GM18508 (cell line): Measurements from ENCODE around the gene CLPTM1L.
"Not testable (repeated sequence)": the region's sequence is repeated elsewhere in the genome, so short reads cannot be mapped to it uniquely, and the experiment has no call there.

Source experiments
- ATAC-seq: cut with Tn5 transposase; IDR thresholded peaks from one replicate; pipeline ENCODE4 v1.9.1; 2021; ENCODE audit warnings: moderate number of reproducible peaks; ENCODE audit not compliant: insufficient read depth, unreplicated experiment

CLPTM1L gene

DNA sequence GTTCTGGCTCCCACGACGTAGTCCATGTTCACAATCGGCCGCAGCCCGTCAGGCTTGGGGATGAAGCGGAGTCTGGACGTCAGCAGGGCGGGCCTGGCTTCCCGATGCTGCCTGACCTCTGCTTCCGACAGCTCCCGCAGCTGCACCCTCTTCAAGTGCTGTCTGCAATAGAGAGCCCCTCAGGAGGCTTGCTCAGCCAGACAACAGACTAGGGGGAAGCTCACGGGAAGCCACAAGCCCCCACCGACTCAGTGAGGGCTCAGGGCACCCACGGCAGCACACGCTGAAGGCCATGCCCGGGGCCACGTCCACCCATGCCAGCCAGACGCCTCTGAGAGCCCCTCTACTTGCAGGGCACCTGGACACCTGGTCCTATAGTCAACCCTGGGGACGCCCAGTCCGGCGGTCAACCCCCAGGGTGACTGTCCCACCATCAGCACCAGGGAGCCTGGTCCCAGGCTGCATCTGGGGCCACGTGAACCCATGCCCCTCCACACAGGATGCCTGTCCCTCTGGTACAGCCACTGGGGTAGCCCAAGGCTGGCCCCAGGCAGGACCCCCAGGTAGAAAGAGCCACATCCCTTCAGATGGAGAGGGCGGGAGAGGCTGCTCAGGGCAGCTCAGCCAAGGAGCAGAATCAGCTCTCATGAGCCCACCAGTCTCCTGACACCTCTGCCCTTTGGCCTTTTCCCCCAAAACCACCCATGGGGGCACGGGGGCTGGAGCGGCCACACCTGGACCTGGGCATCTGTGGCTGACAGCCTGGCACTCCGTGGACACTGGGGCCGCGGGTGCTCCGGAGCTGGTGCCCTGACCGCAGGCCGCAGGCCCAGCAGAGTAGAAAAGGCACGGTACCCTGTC, 64.5 kb downstream of the CLPTM1L start:
- no peak for ATAC-seq

DNA sequence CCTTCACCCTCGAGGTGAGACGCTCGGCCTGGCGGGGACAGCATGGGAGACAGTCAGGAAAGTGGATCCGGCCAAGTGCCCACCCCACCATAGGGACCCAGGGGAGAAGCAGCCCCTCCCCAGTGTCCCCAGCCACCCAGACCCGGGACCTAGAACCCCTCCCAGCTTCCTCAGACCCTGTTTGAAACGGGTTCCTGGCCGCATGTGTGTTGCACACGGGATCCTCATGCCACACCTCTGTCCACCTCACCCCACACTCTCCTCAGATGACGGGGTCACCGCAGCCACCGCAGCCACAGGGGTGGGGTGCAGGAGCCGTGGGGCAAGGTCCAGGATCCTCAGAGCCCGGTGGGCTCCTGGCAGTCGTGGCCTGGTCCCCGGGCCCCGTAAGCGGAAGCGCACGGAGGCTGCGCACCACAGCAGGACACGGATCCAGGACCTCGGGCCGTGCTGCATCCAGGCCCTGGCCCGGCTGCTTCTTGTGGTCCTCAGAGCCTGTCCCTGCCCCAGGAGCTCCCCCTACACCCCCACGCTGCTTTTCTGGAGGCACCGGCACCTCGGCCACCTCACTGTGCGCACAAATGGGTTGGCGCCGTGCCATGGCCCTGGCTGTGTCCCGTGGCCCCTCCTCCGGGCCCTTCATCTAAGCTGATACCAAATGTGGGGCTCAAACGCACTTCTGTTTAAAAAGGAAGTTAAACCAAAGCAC, 65.3 kb downstream of the CLPTM1L start:
- no peak for ATAC-seq

DNA sequence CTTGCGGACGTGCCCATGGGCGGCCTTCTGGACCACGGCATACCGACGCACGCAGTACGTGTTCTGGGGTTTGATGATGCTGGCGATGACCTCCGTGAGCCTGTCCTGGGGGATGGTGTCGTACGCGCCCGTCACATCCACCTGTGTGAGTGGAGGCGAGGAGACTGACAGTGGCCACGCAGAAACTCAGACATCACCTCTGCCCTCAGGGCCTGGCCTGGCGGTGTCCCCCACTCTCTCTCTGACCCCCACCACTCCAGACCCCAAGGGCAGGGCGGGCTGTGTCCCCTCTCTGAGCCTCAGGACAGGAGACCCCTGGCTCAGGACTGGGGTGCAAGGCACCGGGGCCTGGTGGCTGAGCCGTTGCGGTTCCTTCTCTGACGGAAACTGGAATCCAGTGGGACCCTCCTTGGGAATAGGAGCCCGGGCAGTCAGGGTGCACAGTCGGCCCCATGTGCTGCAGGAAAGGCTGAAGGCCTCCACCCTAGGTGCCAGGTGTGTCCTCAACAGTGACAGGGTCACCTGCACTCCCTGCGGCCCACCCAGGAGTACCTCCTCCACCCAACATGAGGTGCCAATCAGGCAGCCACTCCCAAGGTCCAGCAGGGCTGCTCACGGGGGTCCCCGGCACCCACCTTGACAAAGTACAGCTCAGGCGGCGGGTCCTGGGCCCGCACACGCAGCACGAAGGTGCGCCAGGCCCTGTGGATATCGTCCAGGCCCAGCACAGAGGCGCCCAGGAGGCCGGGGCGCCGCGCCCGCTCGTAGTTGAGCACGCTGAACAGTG, 66.0 kb downstream of the CLPTM1L start:
- no peak for ATAC-seq

DNA sequence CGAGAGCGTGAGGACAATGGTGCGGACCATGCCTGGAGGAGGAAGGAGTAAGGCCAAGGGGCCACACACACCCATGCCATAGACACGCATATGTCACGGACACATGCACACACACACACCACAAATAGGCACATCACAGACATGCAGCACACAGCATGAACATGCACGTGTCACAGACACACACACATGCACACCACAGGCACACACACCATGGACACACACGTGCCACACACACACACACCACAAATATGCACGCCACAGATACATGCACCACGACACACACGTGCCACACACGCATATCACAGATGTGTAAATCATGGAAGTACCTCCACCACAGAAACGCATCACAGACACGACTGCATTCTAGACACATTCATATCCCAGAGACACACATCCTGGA, 66.7 kb downstream of the CLPTM1L start:
- ATAC-seq, result no peak

DNA sequence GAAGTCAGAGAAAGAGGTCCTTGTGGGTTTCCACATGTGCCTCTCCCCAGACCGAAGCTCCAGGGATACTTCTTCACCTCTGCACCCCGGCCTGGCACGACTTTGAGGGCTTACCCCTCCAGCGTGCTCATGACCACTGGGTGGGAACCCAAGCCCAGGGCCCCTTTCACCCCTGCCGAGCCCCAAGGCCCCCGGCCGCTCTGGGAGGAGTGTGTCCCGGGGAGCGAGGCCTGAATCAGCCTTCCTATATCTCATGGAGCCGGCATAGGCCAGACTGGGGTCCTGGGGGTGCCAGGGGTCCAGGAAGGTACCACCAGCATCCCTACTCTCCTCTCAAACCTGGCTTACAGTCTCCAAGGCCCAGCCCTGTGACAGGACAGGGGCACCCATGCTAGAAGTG, 67.1 kb downstream of the CLPTM1L start:
- no peak for ATAC-seq

DNA sequence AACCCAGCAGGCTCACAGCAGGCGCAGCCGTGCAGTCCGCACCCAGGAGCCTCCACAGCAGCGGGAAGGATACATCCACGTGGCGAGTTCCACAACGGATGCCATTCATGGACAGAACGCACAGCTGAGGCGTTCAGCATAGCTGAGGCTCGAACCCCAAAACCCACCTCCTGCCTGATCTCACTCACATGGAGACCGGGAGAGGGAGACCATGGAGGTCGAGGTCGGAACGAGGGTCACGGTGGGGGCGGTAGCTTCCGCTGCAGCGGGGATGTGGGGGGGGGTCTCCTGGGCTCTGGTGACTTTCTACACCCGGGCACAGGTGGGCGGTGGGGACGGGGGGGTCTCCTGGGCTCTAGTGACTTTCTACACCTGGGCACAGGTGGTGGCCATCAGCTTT, 67.6 kb downstream of the CLPTM1L start:
- ATAC-seq, result no peak

DNA sequence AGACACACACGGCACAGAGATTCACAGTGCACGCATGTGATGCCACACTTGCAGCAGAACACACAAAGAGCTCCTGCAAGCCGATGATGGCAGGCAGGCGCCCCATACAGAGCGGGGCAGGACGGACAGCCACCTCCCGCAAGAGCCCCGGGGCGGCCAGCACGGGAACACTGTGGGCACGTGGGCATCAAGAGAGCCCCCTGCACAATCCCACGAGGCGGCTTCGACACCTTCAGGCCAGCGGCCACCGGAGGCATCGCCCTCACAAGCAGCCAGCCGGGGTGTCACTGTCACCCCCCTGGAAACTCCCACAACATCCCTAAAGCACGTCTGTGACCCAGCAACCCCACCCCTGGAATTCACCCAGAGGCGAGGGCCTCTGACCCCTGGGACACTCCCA, 68.0 kb downstream of the CLPTM1L start:
- no peak for ATAC-seq

DNA sequence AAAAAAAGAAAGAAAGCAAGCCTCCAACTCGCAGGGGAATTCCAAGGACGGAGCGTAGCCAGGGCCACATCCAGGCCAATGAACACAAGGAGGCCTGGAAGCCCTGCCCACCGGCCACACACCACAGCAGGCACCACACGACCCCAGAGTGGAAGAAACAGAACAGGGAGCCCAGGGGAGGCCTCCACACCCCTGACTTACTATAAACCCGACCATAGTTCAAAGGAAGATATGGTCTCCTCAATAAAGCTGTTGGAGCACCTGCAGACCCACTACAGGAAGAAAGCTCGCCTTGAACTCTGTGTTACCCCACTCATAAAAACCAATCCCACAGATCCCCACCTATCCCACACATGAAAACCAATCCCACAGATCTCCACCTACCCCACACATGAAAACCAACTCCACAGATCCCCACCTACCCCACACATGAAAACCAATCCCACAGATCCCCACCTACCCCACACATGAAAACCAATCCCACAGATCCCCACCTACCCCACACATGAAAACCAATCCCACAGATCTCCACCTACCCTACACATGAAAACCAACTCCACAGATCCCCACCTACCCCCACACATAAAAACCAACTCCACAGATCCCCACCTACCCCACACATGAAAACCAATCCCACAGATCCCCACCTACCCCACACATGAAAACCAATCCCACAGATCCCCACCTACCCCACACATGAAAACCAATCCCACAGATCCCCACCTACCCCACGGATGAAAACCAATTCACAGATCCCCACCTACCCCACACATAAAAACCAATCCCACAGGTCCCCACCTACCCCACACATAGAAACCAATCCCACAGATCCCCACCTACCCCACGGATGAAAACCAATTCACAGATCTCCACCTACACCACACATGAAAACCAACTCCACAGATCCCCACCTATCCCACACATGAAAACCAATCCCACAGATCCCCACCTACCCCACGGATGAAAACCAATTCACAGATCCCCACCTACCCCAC, 69.2 kb downstream of the CLPTM1L start:
- ATAC-seq, result not testable (repeated sequence)

DNA sequence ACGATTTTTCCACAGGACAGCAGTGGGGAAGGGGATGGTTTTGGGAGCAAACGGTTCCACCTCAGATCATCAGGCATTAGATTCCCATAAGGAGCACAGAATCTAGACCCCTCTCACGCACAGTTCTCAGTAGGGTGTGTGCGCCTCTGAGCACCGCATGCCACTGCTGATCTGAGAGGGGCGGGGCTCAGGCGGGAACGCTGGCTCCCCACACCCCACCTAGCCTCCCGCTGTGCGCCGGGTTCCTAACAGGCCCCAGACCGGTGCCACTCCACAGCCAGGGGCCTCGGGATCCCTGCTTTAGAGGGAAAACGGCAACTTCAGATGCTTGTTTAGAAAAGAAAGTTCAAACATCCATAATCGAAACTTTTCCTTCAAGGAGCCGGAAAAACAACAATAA, 70.4 kb downstream of the CLPTM1L start:
- ATAC-seq, result no peak

DNA sequence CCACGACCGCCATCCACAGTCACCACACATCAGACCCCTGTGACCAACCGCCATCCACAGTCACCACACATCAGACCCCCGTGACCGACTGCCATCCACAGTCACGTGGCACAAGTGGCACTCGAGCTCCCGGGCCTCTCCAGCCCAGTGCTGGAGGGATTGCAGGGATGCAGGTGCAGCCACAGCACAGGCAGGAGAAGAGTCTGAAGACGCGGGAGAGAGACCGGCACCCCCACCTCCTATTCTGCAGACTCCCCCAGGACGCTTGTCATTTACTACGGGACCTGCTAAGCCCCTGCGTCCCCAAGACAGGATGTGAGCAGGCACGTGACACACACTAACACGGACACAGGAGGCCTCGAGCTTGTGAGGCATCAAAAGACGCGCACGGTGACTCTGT, 71.2 kb downstream of the CLPTM1L start:
- ATAC-seq, result no peak

DNA sequence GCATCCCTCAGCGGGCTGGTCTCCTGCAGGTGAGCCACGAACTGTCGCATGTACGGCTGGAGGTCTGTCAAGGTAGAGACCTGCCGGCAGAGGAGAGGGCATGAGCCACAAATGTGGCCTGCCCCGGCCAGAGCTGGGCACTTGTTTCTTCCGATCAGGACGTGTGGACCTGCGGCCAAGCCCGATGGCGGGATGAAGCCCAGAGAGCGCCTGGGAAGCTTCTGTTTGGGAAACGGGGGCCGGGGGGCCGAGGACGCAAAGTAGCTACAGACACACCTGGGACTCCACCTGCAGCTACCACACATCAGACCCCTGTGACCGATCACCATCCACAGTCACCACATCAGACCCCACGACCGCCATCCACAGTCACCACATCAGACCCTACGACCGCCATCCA, 72.7 kb downstream of the CLPTM1L start:
- ATAC-seq, result no peak

DNA sequence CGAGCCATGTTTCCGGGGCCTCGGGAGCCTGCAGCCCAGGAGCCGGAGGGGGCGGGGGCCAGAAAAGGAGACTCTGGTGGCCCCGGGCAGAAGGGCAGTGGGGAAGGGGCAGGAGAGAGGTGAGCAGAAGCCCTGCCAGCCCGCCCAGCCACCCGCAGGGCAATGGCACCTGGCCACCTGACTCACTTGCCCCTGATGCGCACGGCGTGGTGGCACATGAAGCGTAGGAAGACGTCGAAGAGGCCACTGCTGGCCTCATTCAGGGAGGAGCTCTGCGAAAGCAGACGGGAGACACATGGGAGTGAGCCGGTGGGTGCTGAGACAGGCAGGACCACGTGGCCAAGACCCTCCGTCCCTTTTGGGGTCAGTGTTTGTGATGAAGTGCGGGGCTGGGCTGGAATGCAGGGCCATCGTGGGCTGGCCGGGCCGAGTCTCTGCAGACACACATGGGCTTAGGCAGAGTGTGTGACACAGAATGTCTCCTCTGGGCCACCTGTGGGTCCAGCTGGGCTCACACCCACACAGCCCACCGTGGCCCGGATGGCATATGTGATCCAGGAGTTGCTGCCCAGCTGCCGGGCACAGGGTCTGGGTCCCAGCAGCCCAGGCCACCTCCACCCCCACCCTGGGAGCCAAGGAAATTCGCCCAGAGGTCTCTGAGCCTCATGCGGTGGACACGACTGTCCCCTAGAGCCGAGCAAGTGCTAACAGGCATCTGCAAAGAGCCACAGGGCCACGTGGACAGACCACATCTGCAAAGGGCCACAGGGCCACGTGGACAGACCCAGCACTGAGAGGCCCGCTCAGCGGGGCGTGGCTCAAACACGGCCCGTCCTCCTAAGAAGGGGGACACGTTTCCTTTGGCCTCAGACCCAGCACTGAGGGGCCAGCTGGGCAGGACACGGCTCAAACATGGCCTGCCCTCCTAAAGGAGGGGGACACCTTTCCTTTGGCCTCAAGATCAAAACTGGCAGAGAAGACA, 73.7 kb downstream of the CLPTM1L start:
- no peak for ATAC-seq

DNA sequence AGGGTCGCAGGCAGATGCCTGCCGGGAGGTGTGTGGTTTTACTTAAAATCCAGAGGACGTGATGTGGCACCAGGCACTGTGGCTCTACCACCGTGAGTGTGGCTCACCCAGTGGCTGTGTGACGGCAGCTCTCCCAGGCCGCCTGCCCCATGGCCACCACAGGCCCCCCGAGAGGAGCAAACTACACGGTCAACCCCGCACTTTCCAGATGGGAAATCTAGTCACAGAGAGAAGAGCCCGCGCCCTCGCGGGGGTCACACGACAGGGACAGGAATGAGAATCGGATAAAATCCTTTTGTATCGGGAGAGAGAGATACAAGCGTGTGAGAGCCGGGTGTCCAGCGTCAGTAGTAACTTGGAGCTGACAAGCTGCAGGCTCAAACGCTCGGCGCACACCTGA, 74.5 kb downstream of the CLPTM1L start:
- no peak for ATAC-seq

DNA sequence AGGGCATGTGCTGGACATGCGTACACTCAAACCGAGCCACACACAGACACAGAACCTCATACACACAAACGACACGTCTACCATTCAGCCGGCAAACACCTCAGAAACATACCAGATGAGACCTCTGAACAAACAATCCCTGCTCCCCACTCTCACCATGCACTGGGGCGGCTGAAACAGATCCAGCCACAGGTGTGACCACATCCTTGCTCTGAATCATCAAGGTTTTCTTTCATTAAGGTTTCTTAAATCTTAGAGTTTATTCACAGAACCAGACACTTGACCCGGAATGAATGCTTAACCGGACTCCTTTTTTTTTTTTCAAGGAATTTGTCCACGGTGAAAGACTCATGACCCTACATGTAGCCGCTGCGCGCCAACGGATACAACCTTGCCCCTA, 76.2 kb downstream of the CLPTM1L start:
- no peak for ATAC-seq

DNA sequence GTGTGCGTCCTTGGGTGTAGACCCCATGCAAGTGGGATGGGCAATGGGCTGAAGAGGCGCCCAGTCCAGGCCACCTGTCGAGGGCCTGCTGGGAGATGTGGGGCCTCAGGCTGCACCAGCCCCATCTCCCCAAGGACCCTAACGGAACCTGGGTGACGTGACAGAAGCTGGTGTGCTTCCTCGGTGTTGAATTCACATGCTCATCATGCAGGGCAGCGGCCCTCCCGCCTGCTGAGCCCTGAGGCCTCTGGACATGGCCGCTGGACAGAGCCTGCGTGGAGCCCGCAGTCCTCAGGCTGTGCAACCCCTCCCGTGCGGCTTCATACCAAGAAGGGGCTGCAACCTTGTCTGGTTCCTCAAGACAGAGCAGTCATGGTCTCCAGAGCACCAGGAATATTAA, 76.8 kb downstream of the CLPTM1L start:
- no peak for ATAC-seq
